ENCODE results near the gene DHH.
"Not testable (repeated sequence)": the region's sequence is repeated elsewhere in the genome, so short reads cannot be mapped to it uniquely, and the experiment has no call there.

DHH gene

DNA sequence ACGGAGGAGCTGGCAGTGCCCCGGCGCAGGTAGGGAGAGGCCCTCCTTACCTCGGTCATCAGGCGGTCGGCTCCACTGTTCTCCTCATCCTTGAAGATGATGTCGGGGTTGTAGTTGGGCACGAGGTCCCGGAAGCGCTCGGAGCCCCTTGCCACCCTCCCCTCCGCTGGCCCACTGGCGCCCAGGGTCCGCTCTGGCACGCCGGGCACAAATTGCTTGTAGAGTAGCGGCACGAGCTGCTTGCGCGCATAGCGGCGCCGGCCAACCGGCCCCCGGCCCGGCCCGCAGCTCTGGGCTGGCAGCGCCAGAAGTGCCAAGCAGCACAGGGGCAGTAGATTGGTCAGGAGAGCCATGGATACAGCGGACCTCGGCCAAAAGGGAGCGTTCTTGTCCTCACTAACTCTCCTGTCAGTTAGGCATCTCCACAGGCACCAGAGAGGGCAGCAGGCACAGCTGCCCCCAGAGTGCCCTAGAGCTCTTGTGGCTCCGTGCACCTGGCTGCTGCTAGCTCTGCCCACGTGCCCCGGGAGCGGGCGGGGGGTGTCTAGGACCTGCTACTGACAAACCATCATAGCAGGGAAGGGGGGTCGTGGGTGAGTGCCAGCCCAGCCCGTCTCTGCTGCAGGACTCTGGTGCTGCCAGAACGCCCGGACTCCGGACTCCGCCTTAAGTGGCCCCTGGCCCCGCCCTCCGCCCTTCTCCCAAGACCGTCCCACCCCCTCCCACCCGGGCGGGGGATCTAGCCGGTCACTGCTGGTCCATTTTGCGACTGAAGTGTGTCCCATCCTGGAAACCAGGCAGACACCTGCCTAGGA lies at the start of gene DHH:
DHH (minus strand) TSS at position 642 of the 815 bp plus-strand sequence; CDS start at position 353, 289 bp downstream.
- no peak for DNase-seq

DNA sequence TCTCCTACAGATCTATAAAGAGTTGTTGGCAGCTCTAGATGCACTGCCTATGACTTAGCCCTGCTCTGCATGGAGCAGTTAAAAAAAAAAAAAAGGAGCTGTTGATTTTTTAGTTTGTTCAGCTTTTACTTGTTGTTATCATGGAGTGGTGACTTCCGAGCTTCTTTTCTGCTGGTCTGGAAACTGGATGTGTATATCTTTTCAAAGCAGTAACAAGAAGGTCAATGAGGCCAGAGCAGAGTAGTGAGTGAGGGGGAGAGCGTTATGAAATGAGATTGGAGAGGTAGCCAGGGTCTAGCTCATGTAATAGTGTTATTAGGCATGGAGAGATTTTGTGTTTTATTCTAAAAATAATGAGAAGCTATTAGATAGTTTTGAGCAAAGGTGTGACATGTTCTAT lies 49.8 kb upstream of the DHH start:
- no peak for DNase-seq

DNA sequence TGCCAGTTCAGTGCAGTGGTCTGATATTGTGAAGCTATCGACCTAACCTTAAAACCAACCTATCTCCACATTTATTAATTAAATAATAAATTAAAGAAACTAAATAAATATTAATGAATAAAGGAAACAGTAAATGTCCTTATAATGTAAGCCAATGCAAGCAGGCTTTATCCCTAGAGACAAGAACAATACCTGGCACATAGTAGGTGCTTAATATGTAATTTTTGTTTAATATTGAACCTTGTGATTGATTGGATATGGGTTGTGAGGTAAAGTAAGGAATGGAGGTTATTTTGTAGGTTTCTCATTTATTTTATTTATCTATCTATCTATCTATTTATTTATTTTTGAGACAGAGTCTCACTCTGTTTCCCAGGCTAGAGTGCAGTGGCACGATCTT lies 44.4 kb upstream of the DHH start:
- DNase-seq = no peak

DNA sequence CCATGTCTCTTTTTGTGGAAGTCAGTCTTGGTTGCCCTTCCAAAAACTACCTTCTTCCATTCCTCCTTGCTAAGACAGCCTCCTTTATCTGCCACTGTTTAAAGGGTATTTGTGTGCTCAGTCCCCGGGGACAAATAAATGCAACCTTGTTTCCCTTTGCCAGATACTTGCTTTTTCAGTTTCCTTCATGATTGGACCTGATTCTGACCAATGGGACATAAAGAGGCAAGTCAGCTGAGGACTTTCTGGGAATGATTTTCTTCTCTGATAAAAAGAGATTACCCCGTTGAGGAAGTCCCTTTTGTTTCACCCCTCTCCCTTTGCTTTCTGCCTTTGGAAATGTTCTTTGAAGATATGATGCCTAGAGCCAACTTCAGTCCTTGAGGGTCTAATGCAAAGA lies 44.0 kb upstream of the DHH start:
- DNase-seq = no peak

DNA sequence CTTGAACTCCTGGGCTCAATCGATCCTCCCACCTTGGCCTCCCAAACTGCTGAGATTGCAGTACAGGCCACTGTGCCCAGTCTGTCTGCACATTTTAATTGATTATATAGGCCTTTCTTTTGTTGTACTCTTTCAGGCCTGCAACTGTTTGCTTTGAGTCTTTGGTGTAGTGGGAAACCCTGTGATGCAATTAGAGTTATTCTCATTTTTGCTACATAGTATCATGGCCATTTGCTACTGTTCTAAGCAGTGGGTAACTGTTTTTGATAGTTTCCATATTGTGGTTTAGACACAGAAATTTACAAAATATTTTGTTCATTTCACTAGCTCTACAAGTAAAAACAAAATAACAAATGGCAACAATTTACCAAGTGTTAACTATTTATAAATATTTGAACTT lies 42.9 kb upstream of the DHH start:
- DNase-seq = no peak

DNA sequence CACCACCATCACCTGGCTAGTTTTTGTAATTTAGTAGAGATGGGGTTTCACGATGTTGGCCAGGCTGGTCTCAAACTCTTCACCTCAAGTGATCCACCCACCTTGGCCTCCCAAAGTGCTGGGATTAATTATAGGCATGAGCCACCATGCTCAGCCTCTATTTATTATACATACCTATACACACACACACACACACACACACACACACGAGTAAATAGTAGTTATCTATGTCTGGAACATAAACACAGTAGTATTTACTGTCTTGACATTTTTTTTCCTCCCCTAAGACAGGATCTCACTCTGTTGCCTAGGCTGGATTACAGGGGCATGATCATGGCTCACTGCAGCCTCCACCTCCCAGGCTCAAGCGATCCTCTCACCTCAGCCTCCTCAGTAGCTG lies 42.4 kb upstream of the DHH start:
- DNase-seq = not testable (repeated sequence)

DNA sequence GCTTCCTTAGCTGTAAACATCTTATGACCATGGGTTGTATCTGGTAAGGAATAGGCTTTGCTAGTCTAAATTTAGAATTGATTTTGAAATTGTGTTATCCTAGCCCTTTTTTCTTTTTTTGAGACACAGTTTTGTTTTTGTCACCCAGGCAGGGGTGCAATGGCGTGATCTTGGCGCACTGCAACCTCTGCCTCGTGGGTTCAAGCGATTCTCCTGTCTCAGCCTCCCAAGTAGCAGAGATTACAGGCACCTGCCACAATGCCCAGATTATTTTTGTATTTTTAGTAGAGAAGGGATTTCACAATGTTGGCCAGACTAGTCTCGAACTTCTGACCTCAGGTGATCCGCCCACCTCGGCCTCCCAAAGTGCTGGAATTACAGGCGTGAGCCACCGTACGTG lies 39.0 kb upstream of the DHH start:
- no peak for DNase-seq

DNA sequence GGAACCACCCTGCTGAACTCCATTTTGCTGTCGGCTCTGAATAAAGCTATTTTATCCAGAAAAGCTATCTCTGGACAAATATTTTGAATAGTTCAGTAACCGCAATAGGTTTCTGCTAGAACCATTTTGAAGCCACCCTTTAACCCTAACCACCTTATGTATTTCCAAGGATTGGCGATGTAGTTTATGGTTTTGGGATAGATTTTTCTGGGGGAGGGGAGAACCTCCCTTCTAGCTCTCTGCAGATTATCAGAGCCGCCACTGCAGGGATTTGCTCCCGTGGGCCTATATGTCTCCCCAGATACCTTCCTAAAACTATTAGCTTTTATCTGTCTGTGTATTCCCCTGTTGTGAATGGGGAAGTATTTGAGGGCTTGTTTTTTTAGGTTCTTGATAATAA lies 38.4 kb upstream of the DHH start:
- no peak for DNase-seq

DNA sequence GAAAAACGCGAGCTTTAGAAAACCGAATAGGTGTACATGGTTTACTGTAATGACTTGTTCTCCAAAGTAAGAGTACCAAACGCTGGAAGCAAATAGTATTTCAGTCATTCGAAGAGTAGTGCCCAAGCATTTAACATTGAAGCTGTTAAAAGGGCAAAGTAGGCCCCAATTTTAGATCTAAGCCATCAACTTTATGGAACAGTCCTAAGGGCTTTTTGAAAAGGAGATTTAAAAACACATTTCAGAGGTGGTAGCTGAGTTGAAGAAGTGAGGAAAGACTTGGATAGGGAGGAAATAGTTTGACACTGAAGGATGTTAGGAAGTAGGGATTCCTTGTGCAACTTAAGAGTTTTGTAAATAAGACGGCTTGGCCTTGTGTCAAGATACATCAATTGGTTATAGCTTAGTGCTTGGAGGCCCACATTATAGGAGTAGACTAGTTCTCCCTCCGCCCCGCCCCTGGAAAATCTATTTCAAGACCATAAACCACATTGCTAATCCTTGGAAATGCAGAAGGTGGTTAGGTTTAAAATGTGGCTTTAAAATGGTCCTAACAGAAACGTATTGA lies 37.4 kb upstream of the DHH start:
- no peak for DNase-seq

DNA sequence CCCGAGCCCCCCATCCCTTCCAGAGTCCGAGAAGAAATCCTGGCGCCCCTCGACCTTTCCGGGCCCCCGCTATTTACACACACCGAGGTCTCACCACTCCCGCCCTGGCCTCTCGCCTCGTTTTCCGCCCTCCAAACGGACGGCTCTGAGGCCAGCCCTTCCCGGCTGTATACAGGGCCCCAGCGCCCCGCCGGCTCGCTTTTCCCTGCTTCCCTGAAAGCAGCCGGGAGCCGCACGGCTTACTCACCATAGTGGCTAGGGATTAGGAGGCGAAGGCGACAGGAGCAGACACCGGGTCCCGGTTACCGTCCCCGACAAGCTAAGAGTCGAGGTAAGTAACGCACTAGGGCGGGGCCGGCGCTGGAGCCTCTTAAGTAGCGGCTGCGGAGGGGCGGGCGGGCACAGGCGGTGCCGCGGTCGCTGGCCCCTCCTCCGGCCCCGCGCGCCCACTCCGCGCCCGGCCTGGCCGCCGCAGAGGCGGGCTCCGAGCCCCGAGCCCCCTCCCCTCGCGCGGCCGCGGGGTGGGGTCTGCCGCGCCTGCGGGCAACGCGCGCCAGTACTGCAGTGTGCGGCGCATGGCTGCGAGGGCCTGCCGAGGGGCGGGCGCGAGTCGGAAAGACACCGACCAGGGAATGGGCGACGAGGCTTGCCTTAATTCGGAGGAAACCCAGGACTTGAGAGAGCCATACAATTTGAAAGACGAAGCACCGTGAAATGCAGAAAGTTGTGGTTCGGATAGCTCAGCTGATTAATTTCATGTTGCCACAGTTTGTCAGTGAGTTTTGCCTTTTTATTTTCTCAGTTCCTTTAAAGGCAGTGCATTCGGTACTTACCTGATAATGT lies 36.7 kb upstream of the DHH start, which contains the start of gene TUBA1B:
TUBA1B (minus strand) TSS at position 345 of the 843 bp plus-strand sequence; CDS start at position 250, 95 bp downstream.
- DNase-seq = peak; percentile 51

DNA sequence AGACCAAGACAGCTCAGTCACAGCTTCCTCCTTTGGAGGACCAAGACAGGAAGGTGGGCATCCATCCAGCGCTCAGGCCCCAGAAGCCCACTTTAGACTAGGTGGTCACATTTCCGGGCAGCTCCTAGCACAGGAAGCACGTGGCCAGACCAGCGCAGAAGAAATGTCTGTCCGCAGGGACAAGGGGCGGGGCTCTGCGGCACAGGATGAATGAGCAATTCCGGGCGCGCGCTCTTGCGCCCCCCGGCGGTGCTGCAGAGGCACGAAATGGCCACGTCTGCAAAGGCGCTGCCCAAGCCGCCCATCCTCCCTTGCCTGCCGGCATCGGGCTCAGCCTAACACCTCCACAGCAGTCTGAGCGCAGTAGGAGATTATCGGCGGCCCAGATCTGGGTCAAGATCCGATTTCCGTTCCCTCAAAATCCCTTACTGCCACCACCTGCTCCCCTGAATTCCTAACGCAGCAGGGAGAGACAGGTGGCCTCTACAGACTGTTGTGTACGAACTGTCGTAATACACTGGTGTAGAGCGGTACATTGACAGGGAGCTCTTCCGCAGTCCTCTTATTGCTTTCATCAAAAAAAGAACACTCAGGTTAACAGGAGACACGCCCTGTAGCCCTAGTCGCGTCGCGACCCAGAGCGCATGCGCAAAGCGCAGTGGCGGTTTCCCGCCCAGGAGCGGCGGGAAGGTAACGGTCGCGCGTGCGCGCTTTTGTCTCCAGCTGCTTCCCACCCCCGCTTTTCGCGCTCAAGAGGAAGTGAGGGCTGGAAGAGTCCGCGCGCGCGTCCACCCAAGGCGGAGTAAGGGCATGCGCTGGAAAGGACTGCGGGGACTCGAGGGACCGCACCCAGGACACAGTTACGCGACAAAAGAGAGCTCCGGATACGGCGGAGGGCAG lies 35.8 kb upstream of the DHH start:
- DNase-seq = peak; percentile 54

DNA sequence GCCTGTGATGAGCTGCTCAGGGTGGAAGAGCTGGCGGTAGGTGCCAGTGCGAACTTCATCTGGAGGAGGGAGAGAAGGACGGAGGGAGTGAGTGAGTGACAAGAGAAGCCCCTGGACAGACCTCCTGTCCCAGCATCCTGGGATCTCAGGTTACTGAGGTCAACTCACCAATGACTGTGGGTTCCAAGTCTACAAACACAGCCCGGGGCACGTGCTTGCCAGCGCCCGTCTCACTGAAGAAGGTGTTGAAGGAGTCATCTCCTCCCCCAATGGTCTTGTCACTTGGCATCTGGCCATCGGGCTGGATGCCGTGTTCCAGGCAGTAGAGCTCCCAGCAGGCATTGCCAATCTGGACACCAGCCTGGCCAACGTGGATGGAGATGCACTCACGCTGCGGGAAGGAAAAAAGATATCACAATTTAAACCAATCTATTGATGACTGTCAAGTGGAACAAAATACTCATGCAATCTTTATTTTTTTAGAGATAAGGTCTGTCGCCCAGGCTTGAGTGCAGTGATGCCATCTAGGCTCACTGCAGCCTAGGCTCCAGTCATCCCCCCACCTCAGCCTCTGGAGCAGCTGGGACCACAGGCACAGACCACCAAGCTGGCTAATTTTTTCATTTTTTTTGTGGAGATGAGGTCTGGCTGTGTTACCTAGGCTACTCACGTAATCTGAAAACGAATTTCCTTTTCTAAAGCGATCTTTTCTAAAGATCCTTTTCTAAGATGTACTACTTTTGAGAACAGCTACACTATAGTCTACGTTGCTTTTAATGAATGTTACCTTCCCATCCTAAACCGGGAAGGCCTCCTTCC lies 34.9 kb upstream of the DHH start:
- DNase-seq = no peak

DNA sequence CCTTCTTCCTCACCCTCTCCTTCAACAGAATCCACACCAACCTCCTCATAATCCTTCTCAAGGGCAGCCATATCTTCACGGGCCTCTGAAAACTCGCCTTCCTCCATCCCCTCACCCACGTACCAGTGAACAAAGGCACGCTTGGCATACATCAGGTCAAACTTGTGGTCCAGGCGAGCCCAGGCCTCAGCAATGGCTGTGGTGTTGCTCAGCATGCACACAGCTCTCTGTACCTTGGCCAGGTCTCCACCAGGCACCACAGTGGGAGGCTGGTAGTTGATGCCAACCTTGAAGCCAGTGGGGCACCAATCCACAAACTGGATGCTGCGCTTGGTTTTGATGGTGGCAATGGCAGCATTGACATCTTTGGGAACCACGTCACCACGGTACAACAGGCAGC lies 33.4 kb upstream of the DHH start:
- not testable (repeated sequence) for DNase-seq

DNA sequence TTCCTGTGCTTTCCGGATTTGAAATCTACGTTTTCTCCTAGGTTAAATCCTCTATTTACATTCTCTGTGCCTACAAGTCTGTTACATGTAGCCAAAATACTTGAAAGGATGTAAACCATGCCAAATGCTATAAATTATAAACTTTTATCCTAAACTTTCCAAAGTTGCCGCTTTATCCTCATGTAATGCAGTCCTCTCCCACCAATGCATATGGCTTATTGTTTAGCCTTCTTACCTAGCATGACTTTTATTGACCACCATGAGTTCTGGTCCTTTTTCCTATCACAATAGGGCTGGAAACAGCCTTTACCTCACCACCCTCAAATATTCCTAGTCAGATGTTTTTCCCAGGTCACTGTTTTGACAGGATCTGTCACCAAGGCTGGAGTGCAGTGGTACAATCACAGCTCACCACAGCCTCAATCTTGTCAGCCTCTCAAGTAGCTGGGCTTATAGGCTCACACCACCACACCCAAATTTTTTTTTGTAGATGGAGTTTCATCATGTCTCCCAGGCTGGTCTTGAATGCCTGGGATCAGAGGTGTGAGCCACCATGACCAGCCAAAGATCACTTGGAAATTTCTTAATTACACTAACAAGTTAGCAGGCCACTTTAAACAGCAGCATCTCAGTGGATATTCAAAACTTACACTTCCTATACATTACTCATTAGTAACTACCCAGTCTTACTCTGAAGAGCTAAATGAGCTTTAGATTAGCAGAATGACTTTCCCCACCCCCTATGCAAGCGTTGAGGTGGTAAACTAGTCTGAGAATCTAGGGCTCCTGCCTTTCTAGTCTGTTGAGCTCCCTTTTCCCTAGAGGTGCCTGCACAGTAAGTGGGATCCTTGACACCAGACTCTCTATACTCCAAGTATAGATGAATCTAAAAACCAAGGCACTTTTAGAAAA lies 32.5 kb upstream of the DHH start:
- DNase-seq = no peak

DNA sequence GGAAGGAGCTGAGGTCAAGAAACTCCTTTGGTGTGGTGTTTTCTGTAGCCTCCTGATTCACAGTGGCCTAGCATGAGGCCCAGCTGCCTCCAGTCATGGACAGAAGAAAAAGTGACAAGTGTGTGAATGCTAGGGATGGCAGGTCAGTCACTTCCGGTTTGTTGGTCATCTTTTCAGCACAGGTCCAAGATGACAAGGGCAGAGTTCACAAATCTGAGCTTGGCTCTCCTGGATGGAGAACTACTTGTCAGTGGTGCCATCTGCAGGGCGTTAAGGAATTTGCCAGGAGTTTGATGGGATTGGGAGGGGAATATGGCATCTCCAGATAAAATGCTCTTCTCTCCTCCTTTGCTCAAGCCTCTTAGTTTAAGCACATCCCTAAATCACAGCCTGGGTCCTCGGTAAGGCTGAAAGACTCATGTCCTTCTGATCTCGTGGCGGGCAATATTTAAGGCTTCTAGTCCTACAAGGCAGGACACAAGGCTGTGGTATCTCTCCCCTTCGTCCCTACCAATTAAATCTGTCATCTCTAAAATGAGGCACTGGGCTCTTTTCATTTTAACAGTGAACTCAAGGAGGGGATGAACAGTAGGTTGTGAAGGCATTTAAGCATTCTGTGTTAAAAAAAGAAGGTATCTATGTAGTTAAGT lies 26.6 kb upstream of the DHH start:
- peak; percentile 15 for DNase-seq

DNA sequence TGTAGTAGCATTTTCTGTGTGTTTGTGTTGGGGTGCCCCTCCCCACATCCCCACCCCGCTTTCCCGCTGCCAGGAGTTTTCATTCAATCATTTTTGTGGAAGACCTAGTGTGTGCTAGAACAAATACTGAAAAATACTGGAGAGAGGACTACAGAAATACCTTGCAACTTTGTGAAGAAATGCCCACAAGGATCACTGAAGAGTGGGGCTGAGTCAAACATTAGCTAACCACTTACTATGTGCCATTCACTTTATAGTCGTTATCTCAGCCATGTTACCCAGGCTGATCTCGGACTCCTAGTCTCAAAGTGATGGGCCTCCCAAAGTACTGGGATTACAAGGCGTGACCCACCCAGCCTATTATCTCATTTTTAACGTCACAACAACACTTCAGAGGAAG lies 16.6 kb upstream of the DHH start:
- no peak for DNase-seq

DNA sequence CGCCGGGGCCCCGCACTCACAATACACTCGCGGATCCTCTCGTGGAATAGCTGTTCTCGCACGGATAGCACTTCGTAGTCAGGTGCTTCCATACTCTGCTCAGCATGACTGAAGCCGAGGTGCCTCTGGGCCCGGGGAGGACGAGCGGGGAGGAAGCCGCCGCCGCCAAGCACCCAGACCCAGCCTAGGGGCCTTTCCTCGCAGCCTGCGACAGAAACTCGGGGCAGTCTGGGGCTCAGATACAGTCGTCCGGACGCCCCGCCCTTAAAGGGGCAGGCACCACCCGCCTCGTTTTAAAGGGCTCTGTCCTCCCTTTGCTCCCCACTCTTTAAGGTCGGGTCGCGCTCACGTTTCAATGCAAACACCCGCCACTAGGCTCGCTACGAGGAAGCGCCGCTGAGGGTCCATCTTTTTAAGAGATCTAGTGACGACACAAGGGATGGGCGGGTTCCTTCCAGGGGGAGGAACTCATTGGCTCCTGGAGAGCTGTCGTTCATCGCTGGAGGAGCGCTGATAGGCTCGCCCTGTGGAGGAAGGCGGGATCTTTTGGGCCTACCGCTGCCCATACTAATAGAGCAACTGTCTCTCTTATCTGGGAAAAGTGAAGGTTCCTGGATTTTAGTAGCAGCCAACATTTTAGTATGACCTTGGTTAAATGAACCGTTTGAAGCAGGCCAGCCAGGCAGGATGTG lies 16.0 kb upstream of the DHH start, which contains the start of gene LMBR1L:
LMBR1L (minus strand) TSS at position 384 of the 692 bp plus-strand sequence; CDS start at position 92, 292 bp downstream.
- DNase-seq = peak; percentile 90

DNA sequence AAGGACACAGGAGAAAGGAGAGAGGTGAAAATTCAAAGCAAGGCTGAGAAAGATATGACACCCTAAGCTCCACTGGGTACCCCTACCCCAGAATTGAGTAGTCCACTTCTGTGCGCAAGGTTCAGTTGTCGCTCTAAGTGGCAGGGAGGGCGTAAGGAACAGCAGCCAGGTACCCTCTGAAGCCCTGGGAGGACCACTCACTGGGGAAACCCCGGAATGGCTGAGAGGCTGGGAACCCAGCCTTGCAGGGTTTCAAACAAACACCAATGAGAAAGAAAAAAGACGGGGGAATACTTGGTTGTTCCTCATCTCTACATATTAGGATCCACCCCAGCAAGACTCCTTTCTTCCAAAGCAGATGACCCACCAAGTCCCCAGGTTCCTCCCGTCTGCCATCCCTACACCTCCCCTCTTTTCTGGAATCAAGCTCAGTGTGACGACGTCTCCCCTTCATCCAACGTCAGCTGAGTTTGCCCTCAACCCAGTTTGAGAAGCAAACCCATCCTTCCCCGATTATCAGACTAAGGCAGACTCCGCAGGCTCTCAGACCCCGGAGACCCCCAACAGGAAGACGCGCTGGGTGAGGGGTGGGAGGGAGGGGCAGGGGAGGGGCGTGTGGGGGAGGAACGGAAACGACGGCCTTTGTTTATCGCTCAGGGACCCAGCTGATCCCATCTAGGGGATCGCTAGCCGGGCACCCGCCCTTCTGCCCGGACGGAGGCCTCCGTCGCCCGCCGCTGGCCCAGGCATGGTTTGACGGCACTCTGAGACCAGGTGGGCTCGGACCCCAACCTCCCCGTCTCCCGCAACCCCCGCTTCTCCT lies 15.3 kb upstream of the DHH start:
- DNase-seq = no peak
